ENCODE results near the gene DNMT3A.

Gene DNMT3A

GRCh38 chr2:25246001-25246400 lies 95.7 kb downstream of the DNMT3A start:
- TF ChIP-seq FOXK2 (IDR thresholded peaks at IDR 0.05), result no peak
- no peak for TF ChIP-seq ELF4 (IDR thresholded peaks at IDR 0.05)
- no peak for TF ChIP-seq NFRKB (IDR thresholded peaks at IDR 0.05)
- no peak for TF ChIP-seq HDGF (IDR thresholded peaks at IDR 0.05; ENCODE audit: borderline replicate concordance)
- TF ChIP-seq SP1 (IDR thresholded peaks at IDR 0.05), result no peak
- TF ChIP-seq ZNF384 (IDR thresholded peaks at IDR 0.05), result no peak
- no peak for TF ChIP-seq FOXA1 (IDR thresholded peaks at IDR 0.05)
- no peak for TF ChIP-seq TARDBP (IDR thresholded peaks at IDR 0.05)
- no peak for TF ChIP-seq CTBP1 (IDR thresholded peaks at IDR 0.05; ENCODE audit: borderline replicate concordance)
- TF ChIP-seq PKNOX1 (IDR thresholded peaks at IDR 0.05), result no peak
- no peak for TF ChIP-seq BHLHE40 (IDR thresholded peaks at IDR 0.05; ENCODE audit: borderline replicate concordance)
- TF ChIP-seq FOXM1 (IDR thresholded peaks at IDR 0.05; ENCODE audit: borderline replicate concordance), result no peak
- TF ChIP-seq LEF1 (IDR thresholded peaks at IDR 0.05; ENCODE audit: borderline replicate concordance), result no peak
- no peak for TF ChIP-seq SUZ12 (IDR thresholded peaks at IDR 0.05)
- no peak for TF ChIP-seq ARNT (IDR thresholded peaks at IDR 0.05)
- TF ChIP-seq L3MBTL2 (conservative IDR thresholded peaks at IDR 0.05), result no peak
- POLR2A ChIA-PET, result no interaction called here
- DNase-seq (ENCODE audit: extremely low spot score), result no peak
- CTCF ChIA-PET, result no interaction called here

DNA sequence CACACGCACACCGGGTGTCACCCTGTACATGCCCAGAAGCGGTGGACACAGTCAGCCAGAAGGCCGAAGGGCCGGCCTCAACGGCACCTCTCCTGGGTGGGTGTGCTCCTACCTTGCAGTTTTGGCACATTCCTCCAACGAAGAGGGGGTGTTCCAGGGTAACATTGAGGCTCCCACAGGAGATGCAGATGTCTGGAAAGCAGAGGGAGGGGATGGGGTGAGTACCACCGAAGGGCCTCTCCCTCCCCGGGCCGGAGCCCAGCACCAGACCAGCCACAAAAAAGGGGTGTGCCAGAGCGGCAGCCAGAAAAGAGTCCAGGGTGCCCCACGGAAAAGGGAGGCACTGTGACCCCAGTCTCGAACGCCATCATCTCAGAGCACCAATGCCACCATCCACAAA lies 96.6 kb downstream of the DNMT3A start:
- TF ChIP-seq NFRKB (IDR thresholded peaks at IDR 0.05) (no peak), ARNT (IDR thresholded peaks at IDR 0.05) (no peak), ELF4 (IDR thresholded peaks at IDR 0.05) (no peak), SUZ12 (IDR thresholded peaks at IDR 0.05) (no peak), BHLHE40 (IDR thresholded peaks at IDR 0.05; ENCODE audit: borderline replicate concordance) (no peak), HDGF (IDR thresholded peaks at IDR 0.05; ENCODE audit: borderline replicate concordance) (no peak), LEF1 (IDR thresholded peaks at IDR 0.05; ENCODE audit: borderline replicate concordance) (no peak), FOXM1 (IDR thresholded peaks at IDR 0.05; ENCODE audit: borderline replicate concordance) (no peak), FOXA1 (IDR thresholded peaks at IDR 0.05) (no peak), L3MBTL2 (conservative IDR thresholded peaks at IDR 0.05) (no peak), SP1 (IDR thresholded peaks at IDR 0.05) (no peak), PKNOX1 (IDR thresholded peaks at IDR 0.05) (no peak), TARDBP (IDR thresholded peaks at IDR 0.05) (no peak), CTBP1 (IDR thresholded peaks at IDR 0.05; ENCODE audit: borderline replicate concordance) (no peak), FOXK2 (IDR thresholded peaks at IDR 0.05) (no peak), ZNF384 (IDR thresholded peaks at IDR 0.05) (no peak)
- CTCF ChIA-PET, result no interaction called here
- DNase-seq (ENCODE audit: extremely low spot score), result no peak
- POLR2A ChIA-PET, result no interaction called here

DNA sequence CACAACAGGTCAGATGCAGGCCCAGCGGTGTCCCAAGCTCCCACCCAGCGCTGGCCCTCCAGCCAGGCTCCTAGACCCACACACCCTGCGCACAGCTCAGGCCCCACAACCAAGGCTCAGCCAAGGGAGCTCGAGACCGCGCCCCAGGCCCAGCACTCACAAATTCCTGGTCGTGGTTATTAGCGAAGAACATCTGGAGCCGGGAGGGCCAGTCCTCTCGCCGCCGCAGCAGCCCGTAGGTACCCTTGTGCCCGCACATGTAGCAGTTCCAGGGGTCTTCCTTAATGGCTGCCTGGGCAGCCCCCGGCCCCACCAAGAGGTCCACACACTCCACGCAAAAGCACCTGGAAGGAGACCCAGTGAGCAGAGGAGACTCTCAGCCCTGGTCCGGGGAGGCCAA lies 97.7 kb downstream of the DNMT3A start:
- no peak for TF ChIP-seq BHLHE40 (IDR thresholded peaks at IDR 0.05; ENCODE audit: borderline replicate concordance)
- no peak for TF ChIP-seq ARNT (IDR thresholded peaks at IDR 0.05)
- TF ChIP-seq ELF4 (IDR thresholded peaks at IDR 0.05), result no peak
- no peak for TF ChIP-seq HDGF (IDR thresholded peaks at IDR 0.05; ENCODE audit: borderline replicate concordance)
- no peak for TF ChIP-seq PKNOX1 (IDR thresholded peaks at IDR 0.05)
- TF ChIP-seq FOXK2 (IDR thresholded peaks at IDR 0.05), result no peak
- no peak for TF ChIP-seq TARDBP (IDR thresholded peaks at IDR 0.05)
- TF ChIP-seq SUZ12 (IDR thresholded peaks at IDR 0.05), result no peak
- TF ChIP-seq FOXA1 (IDR thresholded peaks at IDR 0.05), result no peak
- no peak for TF ChIP-seq NFRKB (IDR thresholded peaks at IDR 0.05)
- no peak for TF ChIP-seq ZNF384 (IDR thresholded peaks at IDR 0.05)
- no peak for TF ChIP-seq CTBP1 (IDR thresholded peaks at IDR 0.05; ENCODE audit: borderline replicate concordance)
- TF ChIP-seq FOXM1 (IDR thresholded peaks at IDR 0.05; ENCODE audit: borderline replicate concordance), result no peak
- no peak for TF ChIP-seq L3MBTL2 (conservative IDR thresholded peaks at IDR 0.05)
- DNase-seq (ENCODE audit: extremely low spot score), result no peak
- CTCF ChIA-PET, result no interaction called here
- POLR2A ChIA-PET, result no interaction called here

- TF ChIP-seq CTBP1 (IDR thresholded peaks at IDR 0.05; ENCODE audit: borderline replicate concordance) (no peak), L3MBTL2 (conservative IDR thresholded peaks at IDR 0.05) (no peak), LEF1 (IDR thresholded peaks at IDR 0.05; ENCODE audit: borderline replicate concordance) (no peak), FOXA1 (IDR thresholded peaks at IDR 0.05) (no peak), TARDBP (IDR thresholded peaks at IDR 0.05) (no peak), HDGF (IDR thresholded peaks at IDR 0.05; ENCODE audit: borderline replicate concordance) (no peak), NFRKB (IDR thresholded peaks at IDR 0.05) (no peak), PKNOX1 (IDR thresholded peaks at IDR 0.05) (no peak), SP1 (IDR thresholded peaks at IDR 0.05) (no peak), SUZ12 (IDR thresholded peaks at IDR 0.05) (no peak), ELF4 (IDR thresholded peaks at IDR 0.05) (no peak), ZNF384 (IDR thresholded peaks at IDR 0.05) (no peak), FOXM1 (IDR thresholded peaks at IDR 0.05; ENCODE audit: borderline replicate concordance) (no peak), FOXK2 (IDR thresholded peaks at IDR 0.05) (no peak), ARNT (IDR thresholded peaks at IDR 0.05) (no peak), BHLHE40 (IDR thresholded peaks at IDR 0.05; ENCODE audit: borderline replicate concordance) (no peak)
- POLR2A ChIA-PET, result no interaction called here
- CTCF ChIA-PET, result interaction anchor here (1.5 kb wide), 1 partner anchor 13 kb away, joined by 7 read pairs; no protein-coding TSS in a partner anchor
- no peak for DNase-seq (ENCODE audit: extremely low spot score)
These were observed 100.3 kb downstream of the DNMT3A start for GRCh38 chr2:25241452-25241851.

GRCh38 chr2:25240636-25241035 lies 101.1 kb downstream of the DNMT3A start:
- no peak for TF ChIP-seq L3MBTL2 (conservative IDR thresholded peaks at IDR 0.05)
- TF ChIP-seq PKNOX1 (IDR thresholded peaks at IDR 0.05), result no peak
- TF ChIP-seq ELF4 (IDR thresholded peaks at IDR 0.05), result no peak
- TF ChIP-seq NFRKB (IDR thresholded peaks at IDR 0.05), result no peak
- no peak for TF ChIP-seq LEF1 (IDR thresholded peaks at IDR 0.05; ENCODE audit: borderline replicate concordance)
- TF ChIP-seq SUZ12 (IDR thresholded peaks at IDR 0.05), result no peak
- TF ChIP-seq HDGF (IDR thresholded peaks at IDR 0.05; ENCODE audit: borderline replicate concordance), result no peak
- TF ChIP-seq SP1 (IDR thresholded peaks at IDR 0.05), result no peak
- TF ChIP-seq FOXA1 (IDR thresholded peaks at IDR 0.05), result no peak
- no peak for TF ChIP-seq BHLHE40 (IDR thresholded peaks at IDR 0.05; ENCODE audit: borderline replicate concordance)
- TF ChIP-seq CTBP1 (IDR thresholded peaks at IDR 0.05; ENCODE audit: borderline replicate concordance), result no peak
- TF ChIP-seq TARDBP (IDR thresholded peaks at IDR 0.05), result no peak
- POLR2A ChIA-PET, result no interaction called here
- DNase-seq (ENCODE audit: extremely low spot score), result no peak
- CTCF ChIA-PET, result interaction anchor here (1.5 kb wide), 1 partner anchor 12 kb away, joined by 7 read pairs; no protein-coding TSS in a partner anchor

Data from HEK293T (cell line).